Vagina (tissue), 2 donors: ENCODE data around the gene SETD3.

Experiments used
- CTCF ChIP-seq, 3 experiments: fragments of 450-650 bp in 2 of 3; fragments of 200-600 bp in 1 of 3; sonication (generic) in 1 of 3; IDR thresholded peaks; one replicate each; pipeline ENCODE4 v1.5.1; 2017 to 2019; ENCODE audit warnings: antibody characterized with exemption in 3 of 3, mild to moderate bottlenecking in 2 of 3, moderate library complexity in 2 of 3
- POLR2A ChIP-seq, 2 donors: fragments of 450-650 bp; IDR thresholded peaks; one replicate each; pipeline ENCODE4 v1.6.1; 2017; ENCODE audit warnings: antibody characterized with exemption in 2 of 2, mild to moderate bottlenecking in 2 of 2, moderate library complexity in 2 of 2
- POLR2AphosphoS5 ChIP-seq, 2 donors: sonication (generic); formaldehyde crosslinking; IDR thresholded peaks; one replicate each; pipeline ENCODE4 v1.9.0; 2017; ENCODE audit warnings: antibody characterized with exemption in 2 of 2, mild to moderate bottlenecking in 2 of 2, low read depth in 1 of 2; ENCODE audit not compliant: insufficient read depth in 1 of 2

GRCh38 chr14:99513183-99513694 is 32.6 kb upstream of the SETD3 start:
- TF ChIP-seq POLR2A (IDR thresholded peaks at IDR 0.05) (no peak), CTCF (IDR thresholded peaks at IDR 0.05) (no peak), POLR2AphosphoS5 (IDR thresholded peaks at IDR 0.05; ENCODE audit: insufficient read depth in 1 of 2, low read depth in 1 of 2) (no peak)
